Skeletal muscle tissue (tissue), 4 donors: Measurements from ENCODE around the gene FADS6. TPM values are rescaled to one million over a fixed set of nuclear protein-coding genes. Genes with fewer than 3 reads are reported as not detected.
"Not testable (repeated sequence)": the region's sequence is repeated elsewhere in the genome, so short reads cannot be mapped to it uniquely, and the experiment has no call there.

Source experiments
- H3K27ac ChIP-seq: one replicate; pipeline ENCODE4 v1.7.0; 2013; ENCODE audit warnings: mild to moderate bottlenecking, low read depth, low read length, inconsistent platforms
- H3K27me3 ChIP-seq, 3 donors: one replicate each; pipeline ENCODE4 v1.7.0; 2013; ENCODE audit warnings: low read length in 3 of 3; ENCODE audit not compliant: control insufficient read depth in 3 of 3, insufficient read depth in 3 of 3
- H3K36me3 ChIP-seq, 3 donors: one replicate each; pipeline ENCODE4 v1.7.0; 2013; ENCODE audit warnings: low read length in 3 of 3; ENCODE audit not compliant: control insufficient read depth in 3 of 3, insufficient read depth in 3 of 3
- H3K4me1 ChIP-seq, 3 donors: one replicate each; pipeline ENCODE4 v1.7.0; 2013; ENCODE audit warnings: low read length in 3 of 3, mild to moderate bottlenecking in 3 of 3; ENCODE audit not compliant: control insufficient read depth in 3 of 3, insufficient read depth in 3 of 3
- H3K4me3 ChIP-seq, 3 donors: one replicate each; pipeline ENCODE4 v1.7.0; 2013; ENCODE audit warnings: low read length in 3 of 3
- H3K9ac ChIP-seq, 3 donors: one replicate each; pipeline ENCODE4 v1.7.0; 2013; ENCODE audit warnings: low read length in 3 of 3, mild to moderate bottlenecking in 3 of 3, moderate library complexity in 2 of 3, low read depth in 1 of 3
- H3K9me3 ChIP-seq, 3 donors: one replicate each; pipeline ENCODE4 v1.7.0; 2013; ENCODE audit warnings: low read length in 3 of 3; ENCODE audit not compliant: control insufficient read depth in 3 of 3
- total RNA-seq: library from RNA; depleted of rRNA; stranded (reverse); fragments of >200 nt; gene quantifications from one replicate; pipeline ENCODE4 v1.2.3, GENCODE V29; 2014
- donor health status: Osteomylitis.

The FADS6 gene
- total RNA-seq, 1 donor from 2014 or later, result not detected

DNA sequence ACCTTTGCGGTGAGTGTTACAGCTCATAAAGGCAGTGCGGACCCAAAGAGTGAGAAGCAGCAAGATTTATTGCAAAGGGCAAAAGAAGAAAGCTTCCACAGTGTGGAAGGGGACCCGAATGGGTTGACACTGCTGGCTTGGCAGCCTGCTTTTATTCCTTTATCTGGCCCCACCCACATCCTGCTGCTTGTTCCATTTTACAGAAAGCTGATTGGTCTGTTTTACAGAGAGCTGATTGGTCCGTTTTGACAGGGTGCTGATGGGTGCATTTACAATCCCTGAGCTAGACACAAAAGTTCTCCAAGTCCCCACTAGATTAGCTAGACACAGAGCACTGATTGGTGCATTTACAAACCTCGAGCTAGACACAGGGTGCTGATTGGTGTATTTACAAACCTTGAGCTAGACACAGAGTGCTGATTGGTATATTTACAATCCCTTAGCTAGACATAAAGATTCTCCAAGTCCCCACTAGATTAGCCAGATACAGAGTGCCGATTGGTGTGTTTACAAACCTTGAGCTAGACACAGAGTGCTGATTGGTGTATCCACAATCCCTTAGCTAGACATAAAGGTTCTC is 12.9 kb upstream of the FADS6 start:
- not testable (repeated sequence) for H3K9ac ChIP-seq, H3K36me3 ChIP-seq, H3K4me1 ChIP-seq, H3K27ac ChIP-seq, H3K9me3 ChIP-seq, H3K4me3 ChIP-seq
- peaks cover 22 to 26% (median 24%) of the 10 kb centered on the region in 3 donors for H3K27me3 ChIP-seq

DNA sequence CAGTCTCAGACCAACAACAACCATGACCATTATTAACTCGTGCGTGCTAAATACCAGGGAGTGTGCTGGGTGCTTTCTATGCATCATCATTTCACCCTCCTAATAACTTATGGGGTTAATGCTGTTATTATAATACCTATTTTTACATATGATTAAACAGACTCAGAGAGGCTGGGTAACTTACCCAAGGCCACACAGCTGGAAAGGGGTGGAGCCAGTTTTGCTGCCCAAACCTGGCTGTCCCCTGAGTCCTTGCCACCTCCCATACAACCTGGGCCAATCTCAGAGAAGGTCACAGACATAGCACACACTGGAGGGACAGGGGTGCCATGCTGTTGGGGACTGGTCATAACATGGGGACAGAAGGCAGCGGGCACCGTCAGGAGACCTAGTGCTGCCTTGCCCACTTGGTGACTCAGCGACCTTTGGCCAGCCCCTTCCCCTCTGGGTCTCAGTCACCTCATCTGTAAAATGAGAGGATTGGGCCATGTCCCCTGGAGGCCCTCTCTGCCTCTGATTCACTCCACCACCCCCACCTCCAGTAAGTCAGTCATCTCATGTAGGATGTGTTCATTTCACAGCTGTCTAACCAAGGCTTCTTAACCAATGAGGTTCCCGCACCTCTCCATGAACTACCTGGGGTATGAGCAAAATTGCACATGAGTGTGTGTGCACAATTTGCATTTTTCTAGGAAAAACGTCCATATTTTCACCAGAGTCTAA is 11.4 kb upstream of the FADS6 start:
- H3K9ac ChIP-seq, result no peak overlapping the region
- no peaks in the 10 kb centered on the region for H3K36me3 ChIP-seq
- no peak overlapping the region for H3K27ac ChIP-seq
- H3K27me3 ChIP-seq, result peaks cover 27 to 30% (median 29%) of the 10 kb centered on the region in 3 donors
- no peaks in the 10 kb centered on the region for H3K4me1 ChIP-seq
- no peak overlapping the region for H3K4me3 ChIP-seq
- no peaks in the 10 kb centered on the region for H3K9me3 ChIP-seq

DNA sequence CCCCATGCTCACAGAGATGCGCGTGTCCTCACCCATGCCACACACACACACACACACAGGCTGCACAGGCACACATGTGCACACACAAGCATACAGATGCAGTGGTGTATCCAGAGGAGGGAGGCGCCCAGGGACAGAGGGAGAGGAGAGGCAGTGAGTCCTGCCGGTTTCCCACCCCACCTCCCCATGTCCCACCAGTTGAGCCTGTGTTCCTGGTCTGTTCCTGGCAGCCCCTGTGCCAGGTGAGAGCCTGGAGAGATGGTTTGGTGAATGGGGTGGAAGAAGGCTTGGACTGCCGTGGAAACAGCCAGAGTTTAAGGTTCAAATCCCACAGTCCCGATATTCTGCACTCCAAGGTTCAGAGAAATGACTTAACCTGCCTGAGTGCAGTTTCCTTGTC is 10.2 kb upstream of the FADS6 start:
- H3K9me3 ChIP-seq, result no peaks in the 10 kb centered on the region
- H3K27me3 ChIP-seq, result peaks cover 27 to 30% (median 29%) of the 10 kb centered on the region in 3 donors
- no peak overlapping the region for H3K4me3 ChIP-seq
- H3K27ac ChIP-seq, result no peak overlapping the region
- no peak overlapping the region for H3K9ac ChIP-seq
- H3K36me3 ChIP-seq, result no peaks in the 10 kb centered on the region
- H3K4me1 ChIP-seq, result no peaks in the 10 kb centered on the region

DNA sequence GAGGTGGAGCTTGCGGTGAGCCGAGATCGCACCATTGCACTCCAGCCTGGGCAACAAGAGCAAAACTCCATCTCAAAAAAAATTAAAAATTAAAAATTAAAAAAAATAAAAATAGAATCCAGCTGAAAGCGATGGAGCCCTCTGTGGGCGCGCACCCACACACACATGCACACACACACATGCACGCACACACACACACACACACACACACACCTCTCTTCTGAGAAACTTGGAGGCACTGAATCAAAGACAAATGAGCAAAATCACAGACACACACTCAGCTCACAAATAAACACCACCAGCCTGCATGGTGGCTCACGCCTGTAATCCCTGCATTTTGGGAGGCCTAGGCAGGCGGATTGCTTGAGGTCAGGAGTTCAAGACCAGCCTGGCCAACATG is 9.6 kb upstream of the FADS6 start:
- Histone ChIP-seq H3K9ac (no peak overlapping the region), H3K9me3 (no peaks in the 10 kb centered on the region), H3K4me1 (no peaks in the 10 kb centered on the region), H3K4me3 (no peak overlapping the region), H3K27me3 (peaks cover 27 to 30% (median 29%) of the 10 kb centered on the region in 3 donors), H3K27ac (no peak overlapping the region), H3K36me3 (no peaks in the 10 kb centered on the region)

DNA sequence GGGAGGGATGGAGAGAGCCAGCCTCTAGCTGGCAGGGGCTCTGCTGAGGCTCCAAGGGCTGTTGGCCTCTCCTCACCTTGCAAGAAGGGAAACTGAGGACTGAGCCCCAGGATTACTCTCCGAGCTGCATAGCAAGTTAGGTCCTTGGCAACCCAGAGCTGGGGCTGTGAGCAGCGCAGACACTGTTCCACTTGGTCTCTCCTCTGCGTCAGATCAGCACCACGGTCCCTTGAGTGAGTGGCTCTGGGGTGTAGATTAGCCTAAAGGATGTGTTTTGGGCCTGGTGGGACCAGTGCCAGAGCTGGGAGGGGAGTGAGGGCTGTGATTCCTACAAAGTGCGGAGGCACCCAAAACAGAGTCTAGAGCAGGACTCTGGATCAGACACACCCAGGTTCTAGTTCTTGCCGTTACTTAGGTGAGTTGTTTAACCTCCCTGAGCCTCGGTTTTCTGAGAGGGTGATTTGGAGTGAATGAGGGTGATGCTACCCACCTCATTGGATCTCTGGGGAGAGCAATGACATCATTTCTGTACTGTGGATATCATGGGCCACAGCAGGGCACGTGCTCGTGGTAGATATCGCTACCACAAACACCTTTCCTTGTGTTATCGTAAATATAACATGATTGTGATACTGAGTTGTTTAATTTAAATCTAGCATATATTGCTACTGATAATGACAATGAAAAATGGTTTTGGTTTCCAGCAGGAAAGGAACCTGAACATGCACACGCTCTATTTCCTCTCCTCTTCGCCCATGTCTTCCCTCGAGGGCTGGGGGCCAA is 8.1 kb upstream of the FADS6 start:
- Histone ChIP-seq H3K27me3 (peaks cover 28 to 33% (median 32%) of the 10 kb centered on the region in 3 donors), H3K27ac (no peak overlapping the region), H3K9ac (no peak overlapping the region), H3K4me1 (no peaks in the 10 kb centered on the region), H3K9me3 (no peaks in the 10 kb centered on the region), H3K4me3 (no peak overlapping the region), H3K36me3 (no peaks in the 10 kb centered on the region)

DNA sequence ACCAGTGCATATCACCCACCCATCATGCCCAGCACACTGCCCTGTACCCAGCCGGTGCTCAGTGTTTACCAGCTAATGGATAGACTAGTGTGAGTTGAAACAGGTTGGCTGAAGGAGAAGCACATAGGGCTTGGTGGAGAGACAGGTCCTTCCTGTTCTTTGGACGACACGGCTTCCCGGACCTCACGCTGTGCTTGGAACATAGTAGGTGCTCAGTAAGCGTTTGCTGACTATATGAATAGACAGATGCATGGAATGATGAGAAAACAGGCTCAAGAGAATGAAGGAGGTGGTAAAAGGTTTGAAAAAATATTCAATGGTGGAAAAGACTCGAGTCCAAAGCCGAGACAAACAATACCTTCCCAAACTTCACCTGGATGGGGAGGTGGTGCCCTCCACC is 6.8 kb upstream of the FADS6 start:
- Histone ChIP-seq H3K4me1 (no peaks in the 10 kb centered on the region), H3K27ac (no peak overlapping the region), H3K9me3 (no peaks in the 10 kb centered on the region), H3K36me3 (no peaks in the 10 kb centered on the region), H3K9ac (no peak overlapping the region), H3K27me3 (peaks cover 34 to 45% (median 35%) of the 10 kb centered on the region in 3 donors), H3K4me3 (no peak overlapping the region)

DNA sequence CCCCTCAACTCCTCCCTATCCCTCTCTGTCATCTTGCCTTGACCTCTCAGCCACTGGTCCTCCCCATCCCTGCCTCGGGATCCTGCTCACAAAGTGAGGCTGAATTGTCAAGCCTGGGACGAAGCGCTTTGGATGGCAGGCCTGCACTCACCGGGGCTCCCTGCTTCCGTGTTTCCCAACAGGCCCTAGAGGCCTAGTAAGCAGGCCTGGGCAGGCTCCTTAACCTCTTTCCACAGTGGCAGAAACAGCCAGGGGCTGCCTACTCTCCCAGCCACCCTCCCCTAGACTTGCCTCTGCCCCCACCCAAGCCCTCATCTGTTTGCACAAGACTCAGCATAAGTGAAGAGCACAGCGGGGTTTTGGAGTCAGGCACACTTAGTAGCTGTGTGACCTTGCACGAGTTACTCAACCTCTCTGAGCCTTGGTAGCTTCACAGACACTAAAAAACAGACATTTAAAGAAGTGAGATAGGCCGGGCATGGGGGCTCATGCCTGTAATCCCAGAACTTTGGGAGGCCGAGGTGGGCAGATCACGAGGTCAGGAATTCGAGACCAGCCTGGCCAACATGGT is 5.0 kb upstream of the FADS6 start:
- no peak overlapping the region for H3K27ac ChIP-seq
- no peak overlapping the region for H3K9ac ChIP-seq
- no peaks in the 10 kb centered on the region for H3K9me3 ChIP-seq
- H3K36me3 ChIP-seq, result no peaks in the 10 kb centered on the region
- peaks cover 0 to 2% (median 0%) of the 10 kb centered on the region in 3 donors for H3K4me1 ChIP-seq
- no peak overlapping the region for H3K4me3 ChIP-seq
- peaks cover 29 to 48% (median 34%) of the 10 kb centered on the region in 3 donors for H3K27me3 ChIP-seq

DNA sequence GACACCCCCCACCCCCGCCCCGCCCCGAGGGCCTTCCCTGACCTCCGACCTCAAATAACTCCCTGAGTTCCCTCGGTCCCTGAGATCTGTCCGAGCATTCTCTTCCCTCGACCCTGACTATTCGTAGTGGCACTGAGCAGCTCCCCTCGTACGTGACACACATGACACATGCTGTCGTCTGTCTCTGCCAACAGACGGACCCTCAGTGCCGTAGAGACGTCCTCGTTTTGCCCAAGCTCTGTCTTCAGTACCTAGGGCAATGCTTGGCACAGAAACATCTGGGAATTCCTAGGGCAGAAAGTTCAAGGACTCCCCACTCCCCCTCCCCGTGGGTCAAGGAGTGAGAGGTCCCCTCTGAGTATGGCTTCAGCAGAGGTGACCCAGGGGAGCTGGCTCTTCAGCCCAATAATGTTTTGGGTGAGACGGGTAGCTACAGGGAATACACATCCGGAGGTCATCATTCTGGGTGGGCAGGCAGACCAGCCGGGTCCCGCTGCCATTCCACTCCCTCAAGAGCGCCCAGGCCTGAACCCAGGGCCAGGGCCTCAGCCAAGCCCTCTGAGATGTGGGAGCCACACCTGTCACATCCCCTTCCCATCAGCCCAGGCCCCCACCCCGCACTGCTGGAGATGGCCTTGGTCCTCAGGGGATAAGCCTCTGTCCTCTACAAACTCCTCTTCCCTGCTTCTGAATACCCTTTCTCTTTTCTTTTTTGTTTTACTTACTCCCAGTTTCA is 671 bp upstream of the FADS6 start:
- Histone ChIP-seq H3K4me3 (no peak overlapping the region), H3K27ac (no peak overlapping the region), H3K4me1 (peaks cover 0 to 3% (median 3%) of the 10 kb centered on the region in 3 donors), H3K36me3 (no peaks in the 10 kb centered on the region), H3K27me3 (peaks cover 35 to 59% (median 44%) of the 10 kb centered on the region in 3 donors), H3K9ac (no peak overlapping the region), H3K9me3 (no peaks in the 10 kb centered on the region)

DNA sequence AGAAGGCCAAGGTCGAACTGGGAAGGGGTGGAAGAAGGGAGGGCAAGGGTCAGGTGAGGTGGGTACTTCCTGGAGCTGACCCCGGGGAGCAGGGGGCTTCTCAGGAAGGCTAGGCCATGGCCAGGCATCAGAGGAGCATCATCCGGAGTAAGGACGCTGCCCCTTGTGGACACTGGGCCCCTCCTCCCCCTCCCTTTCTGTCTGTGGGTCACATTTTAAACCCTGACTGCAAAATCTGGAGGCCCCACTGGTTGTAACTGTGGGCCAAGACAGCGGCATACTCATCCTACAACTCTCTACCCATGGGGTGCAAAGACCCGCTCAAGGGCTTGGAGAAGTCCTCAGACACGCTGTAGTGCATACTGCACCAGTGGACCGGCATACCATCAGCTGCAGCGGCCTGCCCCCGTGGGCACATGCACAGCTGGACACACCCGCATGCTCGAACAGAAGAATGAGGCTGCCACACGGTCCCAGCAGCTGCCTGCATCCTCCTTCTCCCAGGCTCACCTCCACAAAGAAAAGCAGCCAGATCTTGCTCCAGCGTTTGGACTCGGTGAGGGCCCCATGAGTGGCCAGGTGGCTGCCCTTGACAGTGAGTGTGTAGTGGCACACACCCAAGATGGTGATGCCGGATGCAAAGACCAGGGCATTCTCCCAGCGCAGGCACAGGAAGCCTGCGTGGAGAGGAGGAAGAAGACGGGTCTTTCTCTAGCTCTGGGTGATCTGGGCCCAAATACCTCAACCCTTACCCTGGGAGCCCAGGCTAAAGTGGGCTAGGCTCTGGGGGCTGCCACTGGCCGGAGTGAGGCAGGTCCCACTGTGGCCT is 1.2 kb downstream of the FADS6 start:
- Histone ChIP-seq H3K4me1 (peaks cover 0 to 3% (median 3%) of the 10 kb centered on the region in 3 donors), H3K9me3 (no peaks in the 10 kb centered on the region), H3K4me3 (no peak overlapping the region), H3K27ac (no peak overlapping the region), H3K27me3 (peaks cover 38 to 68% (median 53%) of the 10 kb centered on the region in 3 donors), H3K9ac (no peak overlapping the region), H3K36me3 (no peaks in the 10 kb centered on the region)
